ENCODE measurements around the gene C15orf39.

The C15orf39 gene

GRCh38 chr15:75177360-75178071 is 24.2 kb upstream of the C15orf39 start:
- no peak overlapping the region for H3K4me3 ChIP-seq (ENCODE audit: low read depth, low read length, poor library complexity, severe bottlenecking)
- no peaks in the 10 kb centered on the region for H3K9me3 ChIP-seq (ENCODE audit: low read length)
- H3K27me3 ChIP-seq (ENCODE audit: insufficient read depth, low read length), result peaks cover 8% of the 10 kb centered on the region; the same call in 1 of the 2 replicates
- H3K9me2 ChIP-seq (ENCODE audit: low read depth, low read length), result no peaks in the 10 kb centered on the region
- no peaks in the 10 kb centered on the region for H3F3A ChIP-seq (ENCODE audit: insufficient read depth, low read length)
- H2AFZ ChIP-seq (ENCODE audit: low read length), result no peak overlapping the region
- H3K79me2 ChIP-seq (ENCODE audit: insufficient read depth, low read length), result no peaks in the 10 kb centered on the region
- H3K36me3 ChIP-seq (ENCODE audit: insufficient read depth, low read length), result no peaks in the 10 kb centered on the region
- H3K4me1 ChIP-seq (ENCODE audit: insufficient read depth, low read length, severe bottlenecking), result no peaks in the 10 kb centered on the region
- H4K20me1 ChIP-seq (ENCODE audit: insufficient read depth, low read length), result no peaks in the 10 kb centered on the region
- no peak overlapping the region for H3K4me2 ChIP-seq (ENCODE audit: low read length)
- H3K27ac ChIP-seq (ENCODE audit: low read depth, low read length, poor library complexity, severe bottlenecking), result no peak overlapping the region
- TF ChIP-seq EZH2 (IDR thresholded peaks at IDR 0.05; ENCODE audit: borderline replicate concordance, low read length) (no peak), CTCF (IDR thresholded peaks at IDR 0.05; ENCODE audit: low read length) (no peak)
- H3K9ac ChIP-seq (ENCODE audit: low read length), result no peak overlapping the region

- H2AFZ ChIP-seq (ENCODE audit: low read length), result no peak overlapping the region
- H3K4me3 ChIP-seq (ENCODE audit: low read depth, low read length, poor library complexity, severe bottlenecking), result no peak overlapping the region
- H3K27ac ChIP-seq (ENCODE audit: low read depth, low read length, poor library complexity, severe bottlenecking), result no peak overlapping the region
- no peak overlapping the region for H3K4me2 ChIP-seq (ENCODE audit: low read length)
- H3K4me1 ChIP-seq (ENCODE audit: insufficient read depth, low read length, severe bottlenecking), result no peaks in the 10 kb centered on the region
- no peaks in the 10 kb centered on the region for H3K9me2 ChIP-seq (ENCODE audit: low read depth, low read length)
- no peaks in the 10 kb centered on the region for H3K9me3 ChIP-seq (ENCODE audit: low read length)
- no peak overlapping the region for H3K9ac ChIP-seq (ENCODE audit: low read length)
- H3K79me2 ChIP-seq (ENCODE audit: insufficient read depth, low read length), result no peaks in the 10 kb centered on the region
- H3K36me3 ChIP-seq (ENCODE audit: insufficient read depth, low read length), result no peaks in the 10 kb centered on the region
- H4K20me1 ChIP-seq (ENCODE audit: insufficient read depth, low read length), result no peaks in the 10 kb centered on the region
- TF ChIP-seq CTCF (IDR thresholded peaks at IDR 0.05; ENCODE audit: low read length) (no peak), EZH2 (IDR thresholded peaks at IDR 0.05; ENCODE audit: borderline replicate concordance, low read length) (no peak)
- H3F3A ChIP-seq (ENCODE audit: insufficient read depth, low read length), result no peaks in the 10 kb centered on the region
- peaks cover 8% of the 10 kb centered on the region; the same call in 1 of the 2 replicates for H3K27me3 ChIP-seq (ENCODE audit: insufficient read depth, low read length)
Measured at GRCh38 chr15:75178171-75178937, 23.3 kb upstream of the C15orf39 start.

GRCh38 chr15:75178938-75179745 is 22.5 kb upstream of the C15orf39 start:
- Histone ChIP-seq H3F3A (ENCODE audit: insufficient read depth, low read length) (no peaks in the 10 kb centered on the region), H2AFZ (ENCODE audit: low read length) (no peak overlapping the region), H3K36me3 (ENCODE audit: insufficient read depth, low read length) (no peaks in the 10 kb centered on the region), H3K79me2 (ENCODE audit: insufficient read depth, low read length) (no peaks in the 10 kb centered on the region), H3K9me2 (ENCODE audit: low read depth, low read length) (no peaks in the 10 kb centered on the region), H3K27me3 (ENCODE audit: insufficient read depth, low read length) (peaks cover 8% of the 10 kb centered on the region; the same call in 1 of the 2 replicates), H3K4me3 (ENCODE audit: low read depth, low read length, poor library complexity, severe bottlenecking) (no peak overlapping the region), H3K27ac (ENCODE audit: low read depth, low read length, poor library complexity, severe bottlenecking) (no peak overlapping the region), H3K9ac (ENCODE audit: low read length) (no peak overlapping the region), H4K20me1 (ENCODE audit: insufficient read depth, low read length) (no peaks in the 10 kb centered on the region), H3K9me3 (ENCODE audit: low read length) (no peaks in the 10 kb centered on the region), H3K4me1 (ENCODE audit: insufficient read depth, low read length, severe bottlenecking) (no peaks in the 10 kb centered on the region), H3K4me2 (ENCODE audit: low read length) (no peak overlapping the region)
- TF ChIP-seq EZH2 (IDR thresholded peaks at IDR 0.05; ENCODE audit: borderline replicate concordance, low read length), result no peak
- no peak for TF ChIP-seq CTCF (IDR thresholded peaks at IDR 0.05; ENCODE audit: low read length)

Measured in OCI-LY1 (cell line).